ENCODE data around the gene SHH. TPM values are rescaled to one million over a fixed set of nuclear protein-coding genes. Genes with fewer than 3 reads are reported as not detected.

SHH gene
- total RNA-seq, 1 experiment from 2014 or later = 0.11 TPM

- ChIA-PET CTCF (interaction anchor here (0.7 to 1.0 kb wide), 2 partner anchors 154 to 257 kb away, joined by 3 read pairs; no protein-coding TSS in a partner anchor), POLR2A (ENCODE audit: unreplicated experiment) (no interaction called here)
- Histone ChIP-seq H2AFZ (ENCODE audit: low read length) (peak overlapping the region; percentile 77), H3F3A (ENCODE audit: low read length, unreplicated experiment) (no peaks in the 10 kb centered on the region), H3K9ac (ENCODE audit: low read length) (no peak overlapping the region), H3K4me3 (ENCODE audit: low read length) (peak overlapping the region; percentile 65), H3K4me1 (ENCODE audit: insufficient read depth, low read length) (peaks cover 27% of the 10 kb centered on the region), H3K9me3 (ENCODE audit: low read length) (no peaks in the 10 kb centered on the region), H3K36me3 (ENCODE audit: low read depth, low read length) (no peaks in the 10 kb centered on the region), H3K4me2 (ENCODE audit: low read length) (peak overlapping the region; percentile 92), H3K79me2 (ENCODE audit: low read length) (no peaks in the 10 kb centered on the region), H4K20me1 (ENCODE audit: low read length) (no peaks in the 10 kb centered on the region), H3K27ac (ENCODE audit: low read length) (no peak overlapping the region), H3K9me2 (replicated peaks; ENCODE audit: low read length) (no peaks in the 10 kb centered on the region), H3K27me3 (ENCODE audit: low read length) (peaks cover 48% of the 10 kb centered on the region)
- BruUV-seq (replicated peaks) = no TSS peak
- no peak for TF ChIP-seq EZH2 (IDR thresholded peaks at IDR 0.05; ENCODE audit: low read length, unreplicated experiment)
- TF ChIP-seq, protein P1, sequence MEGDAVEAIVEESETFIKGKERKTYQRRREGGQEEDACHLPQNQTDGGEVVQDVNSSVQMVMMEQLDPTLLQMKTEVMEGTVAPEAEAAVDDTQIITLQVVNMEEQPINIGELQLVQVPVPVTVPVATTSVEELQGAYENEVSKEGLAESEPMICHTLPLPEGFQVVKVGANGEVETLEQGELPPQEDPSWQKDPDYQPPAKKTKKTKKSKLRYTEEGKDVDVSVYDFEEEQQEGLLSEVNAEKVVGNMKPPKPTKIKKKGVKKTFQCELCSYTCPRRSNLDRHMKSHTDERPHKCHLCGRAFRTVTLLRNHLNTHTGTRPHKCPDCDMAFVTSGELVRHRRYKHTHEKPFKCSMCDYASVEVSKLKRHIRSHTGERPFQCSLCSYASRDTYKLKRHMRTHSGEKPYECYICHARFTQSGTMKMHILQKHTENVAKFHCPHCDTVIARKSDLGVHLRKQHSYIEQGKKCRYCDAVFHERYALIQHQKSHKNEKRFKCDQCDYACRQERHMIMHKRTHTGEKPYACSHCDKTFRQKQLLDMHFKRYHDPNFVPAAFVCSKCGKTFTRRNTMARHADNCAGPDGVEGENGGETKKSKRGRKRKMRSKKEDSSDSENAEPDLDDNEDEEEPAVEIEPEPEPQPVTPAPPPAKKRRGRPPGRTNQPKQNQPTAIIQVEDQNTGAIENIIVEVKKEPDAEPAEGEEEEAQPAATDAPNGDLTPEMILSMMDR (conservative IDR thresholded peaks at IDR 0.05; ENCODE audit: low read depth, low read length) = no peak
- no peak for TF ChIP-seq EZH2phosphoT487 (IDR thresholded peaks at IDR 0.05; ENCODE audit: borderline replicate concordance, low read length)
- intact Hi-C loops (cut with micrococcal nuclease) = no loop called here
- ATAC-seq (no peak), DNase-seq (no peak)
Measured at GRCh38 chr7:155807789-155808548, 4.3 kb downstream of the SHH start.

- Histone ChIP-seq H2AFZ (ENCODE audit: low read length) (no peak overlapping the region), H3K4me3 (ENCODE audit: low read length) (no peak overlapping the region), H3K9ac (ENCODE audit: low read length) (no peak overlapping the region), H3K9me2 (replicated peaks; ENCODE audit: low read length) (no peaks in the 10 kb centered on the region), H3K9me3 (ENCODE audit: low read length) (no peaks in the 10 kb centered on the region), H3F3A (ENCODE audit: low read length, unreplicated experiment) (no peaks in the 10 kb centered on the region), H3K79me2 (ENCODE audit: low read length) (no peaks in the 10 kb centered on the region), H3K27ac (ENCODE audit: low read length) (no peak overlapping the region), H4K20me1 (ENCODE audit: low read length) (no peaks in the 10 kb centered on the region), H3K36me3 (ENCODE audit: low read depth, low read length) (no peaks in the 10 kb centered on the region), H3K4me2 (ENCODE audit: low read length) (no peak overlapping the region), H3K4me1 (ENCODE audit: insufficient read depth, low read length) (peaks cover 26% of the 10 kb centered on the region), H3K27me3 (ENCODE audit: low read length) (peaks cover 40% of the 10 kb centered on the region)
- ChIA-PET CTCF (interaction anchor here (0.7 kb wide), 1 partner anchor 258 kb away, joined by 3 read pairs; no protein-coding TSS in a partner anchor), POLR2A (ENCODE audit: unreplicated experiment) (no interaction called here)
- ATAC-seq (no peak), DNase-seq (no peak)
- BruUV-seq (replicated peaks) = no TSS peak
- intact Hi-C loops (cut with micrococcal nuclease) = no loop called here
- TF ChIP-seq EZH2 (IDR thresholded peaks at IDR 0.05; ENCODE audit: low read length, unreplicated experiment) = no peak
Measured at GRCh38 chr7:155807065-155807671, 5.1 kb downstream of the SHH start.

DNA sequence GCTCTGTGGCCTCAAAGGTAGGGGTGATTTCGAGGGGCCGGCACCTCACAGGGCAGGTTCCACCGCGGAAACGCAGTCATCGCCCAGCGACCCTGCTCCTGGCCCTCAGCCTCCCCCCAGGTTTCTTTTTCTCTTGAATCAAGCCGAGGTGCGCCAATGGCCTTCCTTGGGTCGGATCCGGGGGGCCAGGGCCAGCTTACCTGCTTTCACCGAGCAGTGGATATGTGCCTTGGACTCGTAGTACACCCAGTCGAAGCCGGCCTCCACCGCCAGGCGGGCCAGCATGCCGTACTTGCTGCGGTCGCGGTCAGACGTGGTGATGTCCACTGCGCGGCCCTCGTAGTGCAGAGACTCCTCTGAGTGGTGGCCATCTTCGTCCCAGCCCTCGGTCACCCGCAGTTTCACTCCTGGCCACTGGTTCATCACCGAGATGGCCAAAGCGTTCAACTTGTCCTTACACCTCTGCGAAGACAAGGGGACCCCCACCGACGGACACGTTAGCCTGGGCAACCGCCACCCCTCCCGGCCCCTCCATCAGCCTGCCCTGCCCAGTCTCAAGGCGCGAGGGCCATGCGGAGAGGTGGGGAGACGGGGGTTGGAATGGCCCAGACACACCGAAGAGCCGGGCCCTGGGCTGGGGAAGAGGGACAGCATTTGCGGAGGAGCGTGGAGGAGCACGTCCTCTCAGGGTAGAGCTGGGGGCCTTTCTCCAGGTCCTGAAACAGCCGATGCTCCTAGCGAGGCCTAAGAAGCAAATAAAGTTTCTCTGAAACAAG is 6.0 kb downstream of the SHH start:
- no peaks in the 10 kb centered on the region for H3K9me3 ChIP-seq (ENCODE audit: low read length)
- no peaks in the 10 kb centered on the region for H3F3A ChIP-seq (ENCODE audit: low read length, unreplicated experiment)
- no peak overlapping the region for H3K27ac ChIP-seq (ENCODE audit: low read length)
- no peak overlapping the region for H3K9ac ChIP-seq (ENCODE audit: low read length)
- no peaks in the 10 kb centered on the region for H3K79me2 ChIP-seq (ENCODE audit: low read length)
- POLR2A ChIA-PET (ENCODE audit: unreplicated experiment) = no interaction called here
- ATAC-seq (no peak), DNase-seq (no peak)
- no peak overlapping the region for H3K4me3 ChIP-seq (ENCODE audit: low read length)
- TF ChIP-seq EZH2phosphoT487 (IDR thresholded peaks at IDR 0.05; ENCODE audit: borderline replicate concordance, low read length) (no peak), EZH2 (IDR thresholded peaks at IDR 0.05; ENCODE audit: low read length, unreplicated experiment) (no peak)
- TF ChIP-seq, protein P1 (conservative IDR thresholded peaks at IDR 0.05; ENCODE audit: low read depth, low read length) = no peak
- no peak overlapping the region for H3K4me2 ChIP-seq (ENCODE audit: low read length)
- CTCF ChIA-PET = no interaction called here
- peaks cover 17% of the 10 kb centered on the region; the same call in 1 of the 2 replicates for H3K4me1 ChIP-seq (ENCODE audit: insufficient read depth, low read length)
- intact Hi-C loops (cut with micrococcal nuclease) = no loop called here
- H3K36me3 ChIP-seq (ENCODE audit: low read depth, low read length) = no peaks in the 10 kb centered on the region
- no peaks in the 10 kb centered on the region for H3K9me2 ChIP-seq (replicated peaks; ENCODE audit: low read length)
- H2AFZ ChIP-seq (ENCODE audit: low read length) = no peak overlapping the region
- H4K20me1 ChIP-seq (ENCODE audit: low read length) = no peaks in the 10 kb centered on the region
- peaks cover 31% of the 10 kb centered on the region for H3K27me3 ChIP-seq (ENCODE audit: low read length)
- no TSS peak for BruUV-seq (replicated peaks)
